Endothelial cell of umbilical vein (primary cell): ENCODE data around the gene GCSH.

Experiments
- CTCF ChIP-seq, 2 donors: IDR thresholded peaks; 1 replicate in 1 of 2; 2 replicates in 1 of 2; pipeline ENCODE4 v1.5.1; 2011; ENCODE audit warnings: low read length in 2 of 2, mild to moderate bottlenecking in 2 of 2, moderate library complexity in 2 of 2, control low read depth in 1 of 2, inconsistent platforms in 1 of 2, low read depth in 1 of 2; ENCODE audit not compliant: insufficient read depth in 1 of 2; ENCODE audit errors: extremely low read depth in 1 of 2
- EZH2 ChIP-seq: IDR thresholded peaks from 2 replicates; pipeline ENCODE4 v1.6.1; 2012; ENCODE audit warnings: borderline replicate concordance, low read depth, mild to moderate bottlenecking, moderate library complexity, low read length, inconsistent platforms; ENCODE audit not compliant: severe bottlenecking
- FOS ChIP-seq: IDR thresholded peaks from 2 replicates; pipeline ENCODE4 v1.6.1; 2011; ENCODE audit warnings: mild to moderate bottlenecking, low read length, moderate library complexity, borderline replicate concordance; ENCODE audit not compliant: insufficient read depth
- JUN ChIP-seq: IDR thresholded peaks from 2 replicates; pipeline ENCODE4 v1.6.1; 2011; ENCODE audit warnings: borderline replicate concordance, low read depth; ENCODE audit not compliant: insufficient read length, insufficient read depth
- MYC ChIP-seq: IDR thresholded peaks from one replicate; pipeline ENCODE4 v1.6.1; 2011; ENCODE audit warnings: mild to moderate bottlenecking, low read depth, low read length
- POLR2A ChIP-seq: IDR thresholded peaks from 2 replicates; pipeline ENCODE4 v1.6.1; 2012; ENCODE audit warnings: low read depth, mild to moderate bottlenecking, control low read depth, low read length
- POLR2AphosphoS5 ChIP-seq: IDR thresholded peaks from 2 replicates; pipeline ENCODE4 v1.6.1; 2012; ENCODE audit warnings: low read depth, mild to moderate bottlenecking, control low read depth, low read length, moderate library complexity; ENCODE audit not compliant: insufficient read depth
- TF ChIP-seq, protein P1 (sequence below): IDR thresholded peaks from 2 replicates; pipeline ENCODE4 v1.6.1; 2011; ENCODE audit not compliant: insufficient read depth, insufficient read length

DNA sequence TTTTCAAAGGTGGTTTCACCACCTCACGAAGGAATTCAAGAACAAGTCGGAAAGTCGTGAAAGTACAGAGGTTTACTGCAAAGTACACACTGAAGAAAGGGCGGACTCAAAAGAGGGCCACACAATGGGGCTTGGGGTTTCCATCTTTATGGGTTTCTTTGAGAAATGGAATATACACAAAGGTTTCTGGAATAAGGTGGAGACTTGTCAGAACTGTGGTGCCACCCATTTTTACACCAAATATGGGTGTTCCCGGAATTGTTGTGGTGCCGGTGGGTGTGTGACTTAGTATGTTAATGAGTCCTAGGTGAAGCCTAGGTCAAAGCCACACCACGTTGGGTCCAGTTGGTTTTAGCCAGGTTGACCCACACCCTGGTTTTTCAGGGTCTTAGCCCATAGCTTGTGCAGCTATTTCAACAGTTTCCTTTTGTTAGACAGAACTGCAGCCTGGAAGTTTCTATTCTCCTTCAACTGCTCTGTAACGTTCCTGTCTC, 567 bp upstream of the GCSH start:
- TF ChIP-seq POLR2A, result no peak
- TF ChIP-seq CTCF (IDR thresholded peaks at IDR 0.05; ENCODE audit: extremely low read depth in 1 of 2, insufficient read depth in 1 of 2, low read depth in 1 of 2, low read length in 2 of 2), result no peak
- no peak for TF ChIP-seq POLR2AphosphoS5
- TF ChIP-seq, protein P1, sequence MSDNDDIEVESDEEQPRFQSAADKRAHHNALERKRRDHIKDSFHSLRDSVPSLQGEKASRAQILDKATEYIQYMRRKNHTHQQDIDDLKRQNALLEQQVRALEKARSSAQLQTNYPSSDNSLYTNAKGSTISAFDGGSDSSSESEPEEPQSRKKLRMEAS, result no peak
- no peak for TF ChIP-seq EZH2
- no peak for TF ChIP-seq JUN
- TF ChIP-seq MYC, result no peak
- TF ChIP-seq FOS, result no peak
